ENCODE data around the gene SLC9C2.

SLC9C2 gene

GRCh38 chr1:173506437-173506836, 96.4 kb downstream of the SLC9C2 start:
- H3K36me3 ChIP-seq, result no peaks in the 10 kb centered on the region
- H3K27ac ChIP-seq, result no peak overlapping the region
- no peak overlapping the region for H3K4me3 ChIP-seq (ENCODE audit: low read depth in 1 of 2, low read length in 1 of 2)
- no peaks in the 10 kb centered on the region for H3K4me1 ChIP-seq (ENCODE audit: control insufficient read depth in 1 of 2, insufficient read depth in 1 of 2, low read depth in 1 of 2, low read length in 1 of 2)
- TF ChIP-seq, protein P1, sequence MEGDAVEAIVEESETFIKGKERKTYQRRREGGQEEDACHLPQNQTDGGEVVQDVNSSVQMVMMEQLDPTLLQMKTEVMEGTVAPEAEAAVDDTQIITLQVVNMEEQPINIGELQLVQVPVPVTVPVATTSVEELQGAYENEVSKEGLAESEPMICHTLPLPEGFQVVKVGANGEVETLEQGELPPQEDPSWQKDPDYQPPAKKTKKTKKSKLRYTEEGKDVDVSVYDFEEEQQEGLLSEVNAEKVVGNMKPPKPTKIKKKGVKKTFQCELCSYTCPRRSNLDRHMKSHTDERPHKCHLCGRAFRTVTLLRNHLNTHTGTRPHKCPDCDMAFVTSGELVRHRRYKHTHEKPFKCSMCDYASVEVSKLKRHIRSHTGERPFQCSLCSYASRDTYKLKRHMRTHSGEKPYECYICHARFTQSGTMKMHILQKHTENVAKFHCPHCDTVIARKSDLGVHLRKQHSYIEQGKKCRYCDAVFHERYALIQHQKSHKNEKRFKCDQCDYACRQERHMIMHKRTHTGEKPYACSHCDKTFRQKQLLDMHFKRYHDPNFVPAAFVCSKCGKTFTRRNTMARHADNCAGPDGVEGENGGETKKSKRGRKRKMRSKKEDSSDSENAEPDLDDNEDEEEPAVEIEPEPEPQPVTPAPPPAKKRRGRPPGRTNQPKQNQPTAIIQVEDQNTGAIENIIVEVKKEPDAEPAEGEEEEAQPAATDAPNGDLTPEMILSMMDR (IDR thresholded peaks at IDR 0.05), result no peak
- H3K9me3 ChIP-seq, result no peaks in the 10 kb centered on the region
- H3K27me3 ChIP-seq, result no peaks in the 10 kb centered on the region

DNA sequence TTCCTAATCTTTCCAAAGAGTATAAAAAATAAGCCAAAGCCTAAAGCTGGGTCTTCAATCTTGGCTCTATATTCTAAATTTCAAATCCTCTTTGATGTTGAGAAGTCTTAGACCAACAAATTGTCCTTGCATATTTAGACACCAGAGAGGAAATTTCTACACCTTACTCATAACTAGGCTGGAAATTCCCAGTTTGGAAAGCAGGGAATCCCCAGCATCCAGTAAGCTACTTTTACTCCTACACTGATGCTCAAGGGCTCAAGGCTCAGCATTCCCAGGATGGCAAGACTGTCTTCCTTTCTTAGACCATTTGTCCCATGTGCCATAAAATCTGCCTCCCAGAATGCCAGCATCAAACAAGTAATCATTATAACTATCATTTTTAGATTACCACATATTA, 97.5 kb downstream of the SLC9C2 start:
- Histone ChIP-seq H3K4me3 (ENCODE audit: low read depth in 1 of 2, low read length in 1 of 2) (no peak overlapping the region), H3K36me3 (no peaks in the 10 kb centered on the region), H3K9me3 (no peaks in the 10 kb centered on the region), H3K4me1 (ENCODE audit: control insufficient read depth in 1 of 2, insufficient read depth in 1 of 2, low read depth in 1 of 2, low read length in 1 of 2) (no peaks in the 10 kb centered on the region), H3K27me3 (no peaks in the 10 kb centered on the region), H3K27ac (no peak overlapping the region)
- TF ChIP-seq, protein P1 (IDR thresholded peaks at IDR 0.05), result no peak

DNA sequence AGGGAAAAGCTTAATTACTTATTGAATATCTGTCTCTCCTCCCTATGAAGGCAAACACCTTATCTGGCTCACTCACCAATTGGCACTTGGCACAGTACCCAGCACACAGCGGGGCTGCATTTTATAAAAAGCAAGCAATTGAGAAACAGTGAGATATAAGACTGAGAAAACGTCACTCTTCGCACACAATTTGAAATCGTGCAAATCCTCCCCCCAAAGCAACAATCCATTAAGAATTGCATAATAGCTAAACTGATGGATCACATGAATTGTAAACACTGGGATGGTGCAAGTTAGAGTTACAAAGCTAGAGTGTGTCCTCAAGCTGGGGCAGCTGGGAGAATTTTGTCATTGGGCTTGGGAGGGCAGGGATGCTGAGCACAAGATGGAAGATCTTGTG, 98.6 kb downstream of the SLC9C2 start:
- Histone ChIP-seq H3K9me3 (no peaks in the 10 kb centered on the region), H3K27ac (no peak overlapping the region), H3K27me3 (no peaks in the 10 kb centered on the region), H3K36me3 (no peaks in the 10 kb centered on the region), H3K4me1 (ENCODE audit: control insufficient read depth in 1 of 2, insufficient read depth in 1 of 2, low read depth in 1 of 2, low read length in 1 of 2) (no peaks in the 10 kb centered on the region), H3K4me3 (ENCODE audit: low read depth in 1 of 2, low read length in 1 of 2) (no peak overlapping the region)
- TF ChIP-seq, protein P1 (IDR thresholded peaks at IDR 0.05), result no peak

GRCh38 chr1:173503391-173503790, 99.5 kb downstream of the SLC9C2 start:
- Histone ChIP-seq H3K4me3 (ENCODE audit: low read depth in 1 of 2, low read length in 1 of 2) (no peak overlapping the region), H3K9me3 (no peaks in the 10 kb centered on the region)
- TF ChIP-seq, protein P1 (IDR thresholded peaks at IDR 0.05), result no peak

DNA sequence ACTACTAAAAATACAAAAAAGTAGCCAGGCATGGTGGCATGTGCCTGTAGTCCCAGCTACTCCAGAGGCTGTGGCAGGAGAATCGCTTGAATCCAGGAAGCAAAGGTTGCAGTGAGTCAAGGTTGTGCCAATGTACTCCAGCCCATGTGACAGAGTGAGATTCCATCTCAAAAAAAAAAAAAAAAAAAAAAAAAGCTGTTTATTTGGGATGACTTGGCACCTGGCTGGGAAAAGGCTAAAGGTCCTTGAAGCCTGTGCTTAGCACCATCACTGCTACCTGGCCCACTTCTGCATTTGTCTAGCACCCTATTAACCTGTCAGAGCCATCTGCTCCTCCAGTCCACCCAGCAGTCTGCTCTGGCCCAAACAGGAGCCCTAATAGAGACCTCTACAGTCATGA, 100.8 kb downstream of the SLC9C2 start:
- TF ChIP-seq, protein P1 (IDR thresholded peaks at IDR 0.05), result no peak
- Histone ChIP-seq H3K27ac (no peak overlapping the region), H3K4me1 (ENCODE audit: control insufficient read depth in 1 of 2, insufficient read depth in 1 of 2, low read depth in 1 of 2, low read length in 1 of 2) (no peaks in the 10 kb centered on the region)

More at GRCh38 chr1:173503391-173503790, 99.5 kb downstream of the SLC9C2 start:
- no peaks in the 10 kb centered on the region for H3K36me3 ChIP-seq
- H3K27ac ChIP-seq, result no peak overlapping the region
- no peaks in the 10 kb centered on the region for H3K27me3 ChIP-seq
- no peaks in the 10 kb centered on the region for H3K4me1 ChIP-seq (ENCODE audit: control insufficient read depth in 1 of 2, insufficient read depth in 1 of 2, low read depth in 1 of 2, low read length in 1 of 2)

DNA sequence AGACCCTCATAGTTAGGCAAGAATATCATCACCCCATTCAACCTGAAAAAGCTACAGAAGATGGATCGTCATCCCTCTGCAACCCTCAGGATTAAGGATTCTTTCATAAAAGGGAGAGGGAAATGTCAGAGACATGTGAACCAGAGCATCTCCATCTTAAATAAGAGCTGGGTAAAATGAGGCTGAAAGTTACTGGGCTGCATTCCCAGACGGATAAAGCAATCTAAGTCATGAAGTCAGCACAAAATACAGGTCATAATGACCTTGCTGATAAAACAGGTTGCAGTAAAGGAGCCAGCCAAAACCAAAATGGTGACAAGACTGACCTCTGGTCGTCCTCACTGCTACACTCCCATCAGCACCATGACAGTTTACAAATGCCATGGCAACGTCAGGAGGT, 103.1 kb downstream of the SLC9C2 start:
- H3K4me3 ChIP-seq (ENCODE audit: low read depth in 1 of 2, low read length in 1 of 2), result no peak overlapping the region
- no peak overlapping the region for H3K27ac ChIP-seq
- H3K4me1 ChIP-seq (ENCODE audit: control insufficient read depth in 1 of 2, insufficient read depth in 1 of 2, low read depth in 1 of 2, low read length in 1 of 2), result no peaks in the 10 kb centered on the region
- TF ChIP-seq, protein P1 (IDR thresholded peaks at IDR 0.05), result no peak
- no peaks in the 10 kb centered on the region for H3K9me3 ChIP-seq
- no peaks in the 10 kb centered on the region for H3K36me3 ChIP-seq
- H3K27me3 ChIP-seq, result no peaks in the 10 kb centered on the region

More for the DNA sequence above, 100.8 kb downstream of the SLC9C2 start:
- Histone ChIP-seq H3K27me3 (no peaks in the 10 kb centered on the region), H3K4me3 (ENCODE audit: low read depth in 1 of 2, low read length in 1 of 2) (no peak overlapping the region), H3K36me3 (no peaks in the 10 kb centered on the region), H3K9me3 (no peaks in the 10 kb centered on the region)
